Astrocyte (in vitro differentiated cells and primary cell): ENCODE results near the gene P4HA3.

Experiments used
- EZH2 ChIP-seq: IDR thresholded peaks from 2 replicates; pipeline ENCODE4 v1.6.1; 2012; ENCODE audit warnings: mild to moderate bottlenecking, low read length, inconsistent platforms; ENCODE audit not compliant: insufficient read depth
- TF ChIP-seq, protein P1 (sequence below): IDR thresholded peaks from 2 replicates; pipeline ENCODE4 v1.5.1; 2011; ENCODE audit warnings: low read depth, mild to moderate bottlenecking, inconsistent platforms, low read length, moderate library complexity; ENCODE audit not compliant: insufficient read depth

GRCh38 chr11:74265256-74265655 is 46.2 kb downstream of the P4HA3 start:
- TF ChIP-seq, protein P1, sequence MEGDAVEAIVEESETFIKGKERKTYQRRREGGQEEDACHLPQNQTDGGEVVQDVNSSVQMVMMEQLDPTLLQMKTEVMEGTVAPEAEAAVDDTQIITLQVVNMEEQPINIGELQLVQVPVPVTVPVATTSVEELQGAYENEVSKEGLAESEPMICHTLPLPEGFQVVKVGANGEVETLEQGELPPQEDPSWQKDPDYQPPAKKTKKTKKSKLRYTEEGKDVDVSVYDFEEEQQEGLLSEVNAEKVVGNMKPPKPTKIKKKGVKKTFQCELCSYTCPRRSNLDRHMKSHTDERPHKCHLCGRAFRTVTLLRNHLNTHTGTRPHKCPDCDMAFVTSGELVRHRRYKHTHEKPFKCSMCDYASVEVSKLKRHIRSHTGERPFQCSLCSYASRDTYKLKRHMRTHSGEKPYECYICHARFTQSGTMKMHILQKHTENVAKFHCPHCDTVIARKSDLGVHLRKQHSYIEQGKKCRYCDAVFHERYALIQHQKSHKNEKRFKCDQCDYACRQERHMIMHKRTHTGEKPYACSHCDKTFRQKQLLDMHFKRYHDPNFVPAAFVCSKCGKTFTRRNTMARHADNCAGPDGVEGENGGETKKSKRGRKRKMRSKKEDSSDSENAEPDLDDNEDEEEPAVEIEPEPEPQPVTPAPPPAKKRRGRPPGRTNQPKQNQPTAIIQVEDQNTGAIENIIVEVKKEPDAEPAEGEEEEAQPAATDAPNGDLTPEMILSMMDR: no peak
- TF ChIP-seq EZH2: no peak
